Measurements from ENCODE around the gene OR14C36.

GRCh38 chr1:248348475-248348874 lies at the start of gene OR14C36:
- TF ChIP-seq CREB1 (IDR thresholded peaks at IDR 0.05) (no peak), SP1 (IDR thresholded peaks at IDR 0.05; ENCODE audit: low read depth, low read length) (no peak), POLR2A (IDR thresholded peaks at IDR 0.05; ENCODE audit: control extremely low read depth in 1 of 2, low read depth in 2 of 2, low read length in 2 of 2) (no peak), EZH2 (IDR thresholded peaks at IDR 0.05; ENCODE audit: low read depth, low read length, severe bottlenecking) (no peak), NRF1 (IDR thresholded peaks at IDR 0.05; ENCODE audit: low read depth, low read length) (no peak), SRF (IDR thresholded peaks at IDR 0.05; ENCODE audit: low read depth, low read length) (no peak), POLR2AphosphoS5 (IDR thresholded peaks at IDR 0.05; ENCODE audit: low read depth, low read length) (no peak), CBX5 (IDR thresholded peaks at IDR 0.05; ENCODE audit: low read depth, low read length) (no peak), RBBP5 (IDR thresholded peaks at IDR 0.05; ENCODE audit: borderline replicate concordance, low read depth, low read length) (no peak)
- TF ChIP-seq, protein P1, sequence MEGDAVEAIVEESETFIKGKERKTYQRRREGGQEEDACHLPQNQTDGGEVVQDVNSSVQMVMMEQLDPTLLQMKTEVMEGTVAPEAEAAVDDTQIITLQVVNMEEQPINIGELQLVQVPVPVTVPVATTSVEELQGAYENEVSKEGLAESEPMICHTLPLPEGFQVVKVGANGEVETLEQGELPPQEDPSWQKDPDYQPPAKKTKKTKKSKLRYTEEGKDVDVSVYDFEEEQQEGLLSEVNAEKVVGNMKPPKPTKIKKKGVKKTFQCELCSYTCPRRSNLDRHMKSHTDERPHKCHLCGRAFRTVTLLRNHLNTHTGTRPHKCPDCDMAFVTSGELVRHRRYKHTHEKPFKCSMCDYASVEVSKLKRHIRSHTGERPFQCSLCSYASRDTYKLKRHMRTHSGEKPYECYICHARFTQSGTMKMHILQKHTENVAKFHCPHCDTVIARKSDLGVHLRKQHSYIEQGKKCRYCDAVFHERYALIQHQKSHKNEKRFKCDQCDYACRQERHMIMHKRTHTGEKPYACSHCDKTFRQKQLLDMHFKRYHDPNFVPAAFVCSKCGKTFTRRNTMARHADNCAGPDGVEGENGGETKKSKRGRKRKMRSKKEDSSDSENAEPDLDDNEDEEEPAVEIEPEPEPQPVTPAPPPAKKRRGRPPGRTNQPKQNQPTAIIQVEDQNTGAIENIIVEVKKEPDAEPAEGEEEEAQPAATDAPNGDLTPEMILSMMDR (IDR thresholded peaks at IDR 0.05; ENCODE audit: control extremely low read depth in 1 of 3, insufficient read depth in 1 of 3, low read depth in 1 of 3, low read length in 3 of 3): no peak
- TF ChIP-seq, protein P2, sequence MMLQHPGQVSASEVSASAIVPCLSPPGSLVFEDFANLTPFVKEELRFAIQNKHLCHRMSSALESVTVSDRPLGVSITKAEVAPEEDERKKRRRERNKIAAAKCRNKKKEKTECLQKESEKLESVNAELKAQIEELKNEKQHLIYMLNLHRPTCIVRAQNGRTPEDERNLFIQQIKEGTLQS (IDR thresholded peaks at IDR 0.05; ENCODE audit: insufficient read depth, low read depth, low read length): no peak

All from H1 (cell line).